ENCODE results near the gene NRL.

DNA sequence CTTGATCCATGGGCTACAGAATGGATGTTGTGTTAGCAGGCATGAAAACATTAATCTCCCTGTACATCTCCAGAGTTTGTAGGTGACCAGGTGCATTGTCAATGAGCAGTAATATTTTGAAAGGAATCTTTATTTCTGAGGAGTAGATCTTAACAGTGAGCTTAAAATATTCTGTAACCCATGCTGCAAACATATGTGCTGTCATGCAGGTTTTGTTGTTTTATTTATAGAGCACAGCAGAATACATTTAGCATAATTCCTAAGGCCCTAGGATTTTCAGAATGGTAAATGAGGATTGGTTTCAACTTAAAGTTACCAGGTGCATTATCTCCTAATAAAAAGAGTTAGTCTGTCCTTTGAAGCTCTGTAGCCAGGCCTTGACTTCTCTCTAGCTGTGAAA, 12.2 kb upstream of the NRL start:
- TF ChIP-seq GATA2 (IDR thresholded peaks at IDR 0.05; ENCODE audit: low read depth, low read length), result no peak
- TF ChIP-seq GATA3 (IDR thresholded peaks at IDR 0.05; ENCODE audit: low read depth, low read length), result no peak

Measured in SH-SY5Y (cell line).